Daoy (cell line): ENCODE data around the gene ZNF536. TPM values are rescaled to one million over a fixed set of nuclear protein-coding genes. Genes with fewer than 3 reads are reported as not detected.
A peak's percentile ranks its signal among the peaks of the same experiment; 100 is the strongest.
"Not testable (repeated sequence)": the region's sequence is repeated elsewhere in the genome, so short reads cannot be mapped to it uniquely, and the experiment has no call there.

Experiments
- DNase-seq: peaks from one replicate; pipeline ENCODE4 v3.0.0-alpha.2; 2015; ENCODE audit warnings: low read depth
- total RNA-seq: library from RNA; depleted of rRNA; stranded (reverse); fragments of >200 nt; shearing (Covaris generic); gene quantifications from 2 replicates; pipeline ENCODE4 v1.2.3, GENCODE V29; 2014

ZNF536 gene
- total RNA-seq, 1 experiment from 2014 or later = 10.2 TPM

- no peak for DNase-seq
These were observed 109.6 kb downstream of the ZNF536 start for GRCh38 chr19:30481823-30482222.

DNA sequence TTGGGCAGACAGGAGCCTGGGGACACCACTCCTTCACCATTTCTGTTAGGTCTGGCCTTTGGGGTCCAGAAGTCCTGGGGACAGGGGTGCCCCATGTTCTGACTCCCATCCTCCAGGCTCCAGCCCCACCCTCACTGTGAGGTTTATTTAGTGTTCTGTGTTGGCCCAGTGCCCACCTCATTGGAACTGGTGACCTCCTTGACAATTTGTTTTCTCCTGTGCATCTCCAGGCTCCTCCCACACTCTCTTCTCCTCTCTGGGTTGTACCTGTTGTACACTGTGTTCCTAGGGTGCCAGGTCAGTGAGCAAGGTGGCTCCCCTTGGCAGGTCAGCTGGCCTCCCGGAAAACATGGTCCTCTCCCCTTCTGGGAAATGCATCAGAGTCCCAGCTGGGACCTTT, 110.8 kb downstream of the ZNF536 start:
- no peak for DNase-seq

DNA sequence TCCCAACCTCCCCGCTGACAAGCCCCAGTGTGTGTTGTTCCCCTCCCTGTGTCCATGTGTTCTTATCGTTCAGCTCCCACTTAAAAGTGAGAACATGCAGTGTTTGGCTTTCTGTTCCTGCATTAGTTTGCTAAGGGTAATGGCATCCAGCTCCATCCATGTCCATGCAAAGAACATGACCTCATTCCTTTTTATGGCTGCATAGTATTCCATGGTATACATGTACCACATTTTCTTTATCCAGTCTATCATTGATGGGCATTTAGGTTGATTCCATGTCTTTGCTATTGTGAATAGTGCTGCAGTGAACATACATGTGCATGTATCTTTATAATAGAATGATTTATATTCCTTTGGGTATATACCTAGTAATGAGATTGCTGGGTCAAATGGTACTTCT, 114.1 kb downstream of the ZNF536 start:
- not testable (repeated sequence) for DNase-seq

DNA sequence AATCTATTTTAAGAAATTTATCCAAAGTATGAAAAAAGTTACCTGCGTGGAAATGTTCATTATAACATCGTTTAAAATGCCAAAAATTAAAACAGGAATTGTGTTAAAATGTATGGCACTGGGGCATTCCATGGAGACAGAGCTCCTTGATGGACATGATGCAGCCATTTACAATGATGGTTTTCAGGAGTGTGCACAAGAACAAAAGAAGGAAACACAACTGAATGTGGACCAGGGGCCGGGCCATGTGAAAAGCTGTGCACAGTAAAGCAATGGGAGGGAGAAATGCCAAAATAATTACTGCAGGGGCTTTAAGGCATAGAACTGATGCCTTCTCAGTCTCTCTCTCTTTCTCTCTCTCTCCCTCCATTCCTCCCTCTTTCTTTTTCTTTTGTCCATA, 115.0 kb downstream of the ZNF536 start:
- DNase-seq = no peak

- peak; percentile 75 for DNase-seq
These were observed 116.0 kb downstream of the ZNF536 start for GRCh38 chr19:30488191-30488590.

- peak; percentile 34 for DNase-seq
These were observed 118.6 kb downstream of the ZNF536 start for GRCh38 chr19:30490760-30491159.

DNA sequence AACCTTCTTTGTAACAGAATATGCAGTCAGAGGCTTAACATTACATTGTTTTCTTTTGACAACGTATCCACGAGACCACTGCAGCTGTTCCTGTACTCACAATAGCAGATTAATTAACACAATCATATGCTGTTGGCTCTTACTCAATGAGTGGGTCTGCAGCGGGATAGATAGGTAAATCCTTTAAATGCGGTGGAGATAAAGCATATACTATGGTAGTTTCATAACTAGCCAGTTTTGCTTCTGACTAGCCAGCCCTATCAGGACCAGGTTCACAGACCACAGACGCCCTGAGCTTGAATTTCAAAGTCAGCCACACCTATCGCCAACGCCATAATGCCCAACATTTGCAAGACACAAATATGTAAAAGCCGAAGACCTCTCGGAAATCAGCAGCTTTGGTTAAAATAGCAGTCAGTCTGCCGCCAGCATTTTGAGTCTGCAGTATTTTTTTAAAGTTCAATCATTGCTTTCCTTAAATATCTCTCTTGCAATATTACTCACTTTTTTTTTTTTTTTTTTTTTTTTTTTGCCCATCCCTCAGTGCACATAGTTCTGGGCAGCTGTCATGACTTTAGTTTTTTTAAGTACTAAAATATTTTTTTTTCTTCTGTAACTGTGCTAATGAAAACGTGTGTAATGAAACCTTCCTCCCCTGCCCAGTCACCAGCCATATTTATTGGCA, 120.5 kb downstream of the ZNF536 start:
- peak; percentile 35 for DNase-seq

DNA sequence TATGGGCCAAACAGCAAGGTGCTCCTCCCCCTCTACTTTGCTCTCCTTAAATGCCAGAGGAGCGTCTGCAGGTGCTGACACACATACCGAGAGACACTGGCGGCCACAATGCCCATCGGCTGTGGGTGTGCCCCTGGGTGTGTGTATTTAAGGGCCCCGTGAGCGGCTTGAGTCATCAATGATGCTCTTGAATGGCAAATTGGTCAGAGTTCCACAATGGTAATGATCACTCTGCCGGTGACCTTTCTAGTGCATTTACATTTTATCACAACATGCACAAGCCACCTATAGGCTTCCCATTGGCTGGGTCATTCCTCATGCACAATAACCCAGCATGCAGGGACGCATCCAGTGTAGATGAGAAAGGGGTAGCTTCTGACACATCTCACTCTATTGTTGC, 124.8 kb downstream of the ZNF536 start:
- peak; percentile 47 for DNase-seq

DNA sequence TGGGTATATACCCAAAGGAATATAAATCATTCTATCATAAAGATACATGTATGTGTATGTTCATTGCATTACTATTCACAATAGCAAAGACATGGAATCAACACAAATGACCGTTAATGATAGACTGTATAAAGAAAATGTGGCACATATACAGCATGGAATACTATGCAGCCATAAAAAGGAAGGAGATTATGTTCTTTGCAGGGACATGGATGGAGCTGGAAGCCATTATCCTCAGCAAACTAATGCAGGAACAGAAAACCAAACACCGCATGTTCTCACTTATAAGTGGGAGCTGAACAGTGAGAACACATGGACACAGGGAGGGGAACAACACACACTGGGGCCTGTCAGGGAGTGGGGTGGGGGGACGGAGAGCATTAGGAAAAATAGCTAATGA, 125.9 kb downstream of the ZNF536 start:
- DNase-seq = not testable (repeated sequence)

GRCh38 chr19:30498707-30499106, 126.5 kb downstream of the ZNF536 start:
- DNase-seq = peak; percentile 39

DNA sequence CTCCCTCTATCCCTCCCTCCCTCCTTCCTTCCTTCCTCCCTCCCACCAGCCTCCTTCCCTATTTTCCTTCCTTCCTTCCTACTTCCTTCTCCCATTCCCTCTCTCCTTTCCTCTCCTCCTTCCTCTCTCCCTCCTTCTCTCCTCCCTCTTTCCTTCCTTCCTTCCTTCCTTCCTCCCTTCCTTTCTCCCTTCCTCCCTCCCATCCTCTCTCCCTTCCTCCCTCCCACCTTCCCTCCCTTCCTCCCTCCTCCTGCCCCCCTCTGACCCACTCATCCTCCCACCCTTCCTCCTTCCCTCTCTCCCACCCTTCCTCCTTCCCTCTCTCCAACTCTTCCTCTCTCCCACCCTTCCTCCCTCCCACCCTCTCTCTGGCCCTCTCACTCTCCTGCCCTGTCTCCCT, 132.1 kb downstream of the ZNF536 start:
- DNase-seq = no peak

DNA sequence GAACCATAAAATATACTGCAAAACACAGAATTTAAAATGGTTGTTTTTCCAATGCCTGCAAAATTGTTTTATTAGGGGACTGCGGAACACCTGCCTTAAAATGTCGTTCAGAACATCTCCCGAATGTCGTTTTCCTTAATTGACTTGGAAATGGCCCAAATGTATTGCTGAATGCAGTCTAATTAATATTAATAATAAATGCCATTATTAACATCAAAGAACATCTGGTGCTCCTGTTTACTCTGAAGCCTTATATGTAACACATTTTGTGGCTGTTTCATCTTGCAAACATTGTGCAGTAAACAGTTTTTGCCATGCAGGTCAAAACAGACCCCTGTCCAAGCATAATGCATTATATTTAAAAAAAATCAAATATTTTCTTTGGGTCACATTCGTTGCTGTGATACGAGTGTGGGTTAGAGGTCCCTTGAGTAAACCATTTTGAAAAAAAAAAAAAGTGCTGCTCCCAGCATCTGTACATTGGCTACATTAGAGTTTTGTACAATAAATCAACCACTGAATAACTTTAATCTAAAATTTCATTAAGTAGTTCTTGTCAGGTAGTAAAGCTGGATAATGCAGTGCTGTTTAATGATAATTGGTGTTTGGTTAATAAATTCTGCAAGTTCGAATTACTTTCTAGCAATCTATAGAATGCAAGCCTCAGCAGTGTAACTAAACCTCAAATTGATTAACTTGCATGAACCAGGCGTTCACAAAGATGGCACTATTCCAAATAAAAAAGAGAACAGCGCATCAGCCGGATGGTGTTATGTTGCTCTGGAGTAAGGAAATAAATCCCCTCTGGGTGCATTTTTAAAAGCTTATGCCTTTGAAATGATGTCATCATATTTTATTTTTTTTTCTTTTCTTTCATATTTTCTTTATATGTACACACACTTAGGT, 140.2 kb downstream of the ZNF536 start:
- no peak for DNase-seq

GRCh38 chr19:30513082-30513411, 140.9 kb downstream of the ZNF536 start:
- no peak for DNase-seq

GRCh38 chr19:30516111-30516510, 143.9 kb downstream of the ZNF536 start:
- no peak for DNase-seq

DNA sequence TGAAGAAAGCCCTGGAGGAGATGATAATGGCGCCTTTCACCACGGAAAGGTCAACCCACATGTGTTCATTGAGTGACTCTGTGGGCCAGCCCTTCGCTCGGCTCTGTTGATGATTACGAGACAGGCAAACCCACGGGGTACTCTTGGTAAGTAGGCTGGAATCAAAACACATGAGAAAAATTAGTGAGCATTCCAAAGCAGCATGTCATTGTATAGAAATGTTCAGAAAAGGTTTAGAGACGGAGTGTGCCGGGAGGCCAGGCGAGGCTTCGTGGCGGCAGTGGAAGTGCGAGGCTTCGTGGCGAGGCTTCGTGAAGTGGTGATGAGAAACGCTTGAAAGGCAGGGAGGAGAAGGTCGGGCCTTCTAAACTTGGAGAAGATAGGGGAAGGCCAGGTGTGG, 144.3 kb downstream of the ZNF536 start:
- DNase-seq = no peak

DNA sequence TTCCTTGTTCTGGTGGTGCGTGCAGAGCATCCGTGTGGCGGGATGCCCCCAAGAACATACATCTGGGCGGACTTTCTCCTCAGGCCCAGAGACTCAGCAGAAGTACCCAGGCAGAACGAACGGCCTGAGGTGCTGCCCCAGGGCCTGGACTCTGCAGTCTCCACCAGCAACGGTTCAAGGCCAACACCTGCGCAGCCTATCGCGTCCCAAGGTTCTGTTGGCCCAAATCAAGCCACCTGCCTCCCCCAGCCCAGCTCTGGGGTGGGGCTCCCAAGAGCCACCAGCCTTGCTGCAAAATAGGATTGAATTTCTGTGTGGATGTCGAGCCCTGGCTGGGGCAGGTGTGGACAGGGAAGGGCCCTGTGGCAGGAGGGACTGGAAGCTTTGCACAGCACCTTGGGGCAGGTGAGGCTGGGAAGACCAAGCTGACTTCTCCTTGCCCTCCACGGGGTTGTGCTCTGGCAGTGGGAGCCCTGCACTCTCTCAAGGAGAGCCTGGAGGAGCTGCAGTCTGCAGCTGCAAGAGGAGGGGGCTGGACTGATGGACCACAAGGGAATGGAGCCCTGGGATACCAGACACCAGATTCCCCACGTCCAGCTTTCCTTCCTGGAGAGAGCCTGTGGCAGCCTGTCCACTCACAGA, 146.9 kb downstream of the ZNF536 start:
- no peak for DNase-seq

DNA sequence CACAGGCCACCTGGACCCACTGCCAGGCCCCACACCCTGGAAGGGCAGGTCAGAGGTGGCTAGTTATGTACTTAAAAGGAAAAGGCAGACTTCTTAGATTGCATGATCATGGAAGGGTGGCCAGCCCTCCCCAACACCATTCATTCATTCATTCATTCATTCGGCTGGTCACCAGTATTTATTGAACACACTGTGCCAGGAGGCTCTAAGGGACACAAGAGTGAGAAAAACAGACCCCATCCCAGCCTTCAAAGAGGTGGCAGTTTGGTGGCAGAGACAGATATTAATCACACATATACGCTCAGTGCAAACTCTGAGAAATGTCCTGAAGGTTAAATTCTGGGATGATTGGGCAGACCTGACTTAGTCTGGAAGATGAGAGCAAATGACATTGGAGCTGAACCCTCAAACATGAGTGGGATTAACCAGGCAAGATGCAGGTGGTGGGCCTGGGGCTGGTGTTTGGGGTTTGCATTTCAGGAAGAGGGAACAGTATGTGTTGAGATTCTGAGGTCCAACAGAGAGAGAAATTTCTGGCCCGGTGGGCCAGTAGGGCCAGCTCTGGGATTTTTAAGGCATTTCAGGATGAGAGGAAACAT, 147.5 kb downstream of the ZNF536 start:
- DNase-seq = no peak

- DNase-seq = no peak
These were observed 148.7 kb downstream of the ZNF536 start for GRCh38 chr19:30520735-30521479.

DNA sequence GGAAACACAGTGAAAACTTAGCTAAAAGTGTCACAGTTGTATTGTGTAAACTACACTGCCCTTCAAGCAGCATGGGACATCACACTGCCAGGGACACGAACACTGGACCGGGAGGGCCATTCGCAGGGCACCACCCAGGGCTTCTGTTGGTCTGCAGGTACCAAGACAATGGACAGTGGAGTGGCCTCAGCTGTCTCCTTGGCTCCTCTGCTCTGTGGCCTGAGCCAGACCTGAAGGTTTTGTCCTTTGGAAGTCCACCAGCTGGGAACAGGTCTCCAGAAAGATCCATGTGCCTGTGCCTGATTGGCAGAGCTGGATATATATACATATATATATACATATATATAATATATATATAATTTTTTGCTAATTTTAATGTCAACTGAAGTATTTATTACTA, 149.8 kb downstream of the ZNF536 start:
- no peak for DNase-seq

DNA sequence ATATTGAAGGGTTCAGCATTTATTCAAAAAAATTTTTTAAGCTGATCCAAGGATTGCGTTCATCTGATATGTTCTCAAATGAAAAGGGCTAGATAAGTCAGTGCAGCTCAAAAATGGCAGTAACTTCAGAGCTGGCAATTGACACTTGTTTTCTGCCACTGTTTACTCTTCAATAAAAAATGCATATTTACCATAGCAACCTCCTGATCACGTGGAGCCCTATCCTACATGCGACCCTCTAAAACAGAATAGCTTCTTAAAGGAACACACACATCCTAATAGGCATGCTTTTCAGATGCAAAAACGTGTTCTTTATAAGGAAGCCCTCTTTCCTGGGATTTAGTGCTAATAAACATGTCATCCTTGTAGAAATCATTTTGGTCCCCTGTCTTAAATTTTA, 150.2 kb downstream of the ZNF536 start:
- DNase-seq = no peak

GRCh38 chr19:30523791-30524190, 151.6 kb downstream of the ZNF536 start:
- no peak for DNase-seq

DNA sequence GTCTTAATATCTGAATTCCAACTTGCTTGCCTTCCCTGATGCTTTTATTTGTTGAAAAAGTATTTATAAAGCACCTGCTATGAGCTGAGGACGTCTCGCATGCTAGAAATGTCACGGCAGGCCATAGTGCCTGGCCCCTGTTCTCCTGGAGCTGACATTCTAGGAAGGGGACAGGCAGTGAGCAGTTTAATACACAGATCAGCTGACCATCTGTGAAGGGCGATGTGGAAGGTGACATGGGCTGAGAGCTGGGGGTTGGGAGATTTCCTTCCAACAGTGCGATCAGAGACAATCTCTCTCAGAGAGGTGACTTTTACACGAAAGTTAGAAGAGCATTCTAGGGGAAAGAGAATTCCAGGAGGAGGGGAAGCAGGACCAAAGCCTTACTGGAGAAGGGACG, 153.2 kb downstream of the ZNF536 start:
- no peak for DNase-seq
